CD14-positive monocyte (primary cell): Measurements from ENCODE around the gene ATXN1. TPM values are rescaled to one million over a fixed set of nuclear protein-coding genes. Genes with fewer than 3 reads are reported as not detected.
A peak's percentile ranks its signal among the peaks of the same experiment; 100 is the strongest.

Experiments
- DNase-seq, 3 donors: peaks; one replicate each; pipeline ENCODE4 v3.0.0-alpha.2; 2011 to 2022
- H2AFZ ChIP-seq: 2 replicates; pipeline ENCODE4 v1.6.0; 2012; ENCODE audit warnings: mild to moderate bottlenecking, low read depth, low read length, inconsistent platforms; ENCODE audit not compliant: insufficient read depth, poor library complexity, severe bottlenecking
- H3K27ac ChIP-seq, 2 donors: 1 replicate in 1 of 2; 2 replicates in 1 of 2; pipeline ENCODE4 v1.5.1; 2012 to 2013; ENCODE audit warnings: low read length in 2 of 2, control low read depth in 1 of 2, inconsistent platforms in 1 of 2, low read depth in 1 of 2, mild to moderate bottlenecking in 1 of 2
- H3K27me3 ChIP-seq, 2 donors: one replicate each; pipeline versions ENCODE4 v1.6.0 to v1.6.1; 2011 to 2013; ENCODE audit warnings: low read length in 2 of 2; ENCODE audit not compliant: control insufficient read depth in 2 of 2, insufficient read depth in 2 of 2
- H3K36me3 ChIP-seq, 2 donors: replicated peaks in 1 of 2; 1 replicate in 1 of 2; 2 replicates in 1 of 2; pipeline versions ENCODE4 v1.5.1 to v1.6.1; 2012 to 2013; ENCODE audit warnings: low read length in 2 of 2, control low read depth in 1 of 2, inconsistent platforms in 1 of 2, mild to moderate bottlenecking in 1 of 2; ENCODE audit not compliant: insufficient read depth in 2 of 2, control insufficient read depth in 1 of 2
- H3K4me1 ChIP-seq, 2 donors: 1 replicate in 1 of 2; 2 replicates in 1 of 2; pipeline versions ENCODE4 v1.5.1 to v1.6.1; 2012 to 2013; ENCODE audit warnings: low read length in 2 of 2, control low read depth in 1 of 2, inconsistent platforms in 1 of 2, mild to moderate bottlenecking in 1 of 2, moderate library complexity in 1 of 2; ENCODE audit not compliant: insufficient read depth in 2 of 2, control insufficient read depth in 1 of 2
- H3K4me2 ChIP-seq: replicated peaks from 2 replicates; pipeline ENCODE3; 2012; ENCODE audit warnings: low read length, moderate library complexity, mild to moderate bottlenecking; ENCODE audit not compliant: poor library complexity, severe bottlenecking; ENCODE audit errors: extremely low read depth
- H3K4me3 ChIP-seq, 3 experiments: fragments of 200-600 bp in 1 of 3; sonication (generic) in 1 of 3; replicated peaks in 1 of 3; 1 replicate in 2 of 3; 2 replicates in 1 of 3; pipeline ENCODE4 v1.5.1; 2011 to 2013; ENCODE audit warnings: low read length in 3 of 3, mild to moderate bottlenecking in 3 of 3, control low read depth in 2 of 3, low read depth in 2 of 3, inconsistent platforms in 1 of 3, moderate library complexity in 1 of 3
- H3K79me2 ChIP-seq: 2 replicates; pipeline ENCODE4 v1.6.0; 2012; ENCODE audit warnings: mild to moderate bottlenecking, control low read depth, inconsistent platforms, low read length, moderate library complexity; ENCODE audit not compliant: insufficient read depth
- H3K9ac ChIP-seq: 2 replicates; pipeline ENCODE4 v1.6.0; 2017; ENCODE audit warnings: low read length, mild to moderate bottlenecking; ENCODE audit not compliant: insufficient read depth, poor library complexity, severe bottlenecking
- H3K9me3 ChIP-seq, 2 donors: replicated peaks in 1 of 2; 1 replicate in 1 of 2; 2 replicates in 1 of 2; pipeline versions ENCODE4 v1.5.1 to v1.6.1; 2012 to 2013; ENCODE audit warnings: low read length in 2 of 2, control low read depth in 1 of 2; ENCODE audit not compliant: control insufficient read depth in 1 of 2, insufficient read depth in 1 of 2
- H4K20me1 ChIP-seq: 2 replicates; pipeline ENCODE4 v1.6.0; 2012; ENCODE audit warnings: mild to moderate bottlenecking, low read length, control low read depth, moderate library complexity; ENCODE audit not compliant: insufficient read depth
- H3K27ac Mint-ChIP-seq, 7 donors: one replicate each; pipeline ENCODE4 v1.8.0; 2020; ENCODE audit warnings: mild to moderate bottlenecking in 7 of 7, mixed read lengths in 7 of 7, moderate library complexity in 6 of 7, inconsistent platforms in 2 of 7
- H3K27me3 Mint-ChIP-seq, 3 donors: one replicate each; pipeline ENCODE4 v1.8.0; 2021 to 2022; ENCODE audit warnings: low read depth in 3 of 3, mild to moderate bottlenecking in 3 of 3, mixed read lengths in 3 of 3, moderate library complexity in 3 of 3, inconsistent platforms in 1 of 3
- H3K36me3 Mint-ChIP-seq, 2 donors: one replicate each; pipeline ENCODE4 v1.8.0; 2020; ENCODE audit warnings: mixed read lengths in 2 of 2, inconsistent platforms in 1 of 2, mild to moderate bottlenecking in 1 of 2
- H3K4me1 Mint-ChIP-seq: one replicate; pipeline ENCODE4 v1.8.0; 2020; ENCODE audit warnings: mild to moderate bottlenecking, mixed read lengths
- H3K4me3 Mint-ChIP-seq, 2 donors: one replicate each; pipeline ENCODE4 v1.8.0; 2020; ENCODE audit warnings: mild to moderate bottlenecking in 2 of 2, mixed read lengths in 2 of 2, moderate library complexity in 1 of 2
- H3K9me3 Mint-ChIP-seq, 7 donors: one replicate each; pipeline ENCODE4 v1.8.0; 2020 to 2022; ENCODE audit warnings: mixed read lengths in 7 of 7, mild to moderate bottlenecking in 6 of 7, moderate library complexity in 6 of 7, inconsistent platforms in 2 of 7
- WGBS: methylation state at CpG from one replicate; pipeline ENCODE4 v1.1.5; 2013; ENCODE audit warnings: missing lambda C conversion rate; ENCODE audit not compliant: insufficient coverage; 5-methylcytosine and 5-hydroxymethylcytosine counted together
- intact Hi-C, 2 donors: fragments of 100-400 bp; cut with micrococcal nuclease; formaldehyde crosslinking; loops; one replicate each; pipeline versions ENCODE4 v1.15.0 to v1.15.1; 2023
- polyA plus RNA-seq, 3 donors: library from polyadenylated mRNA; depleted of rRNA in 1 of 3; unstranded in 2 of 3; stranded (reverse) in 1 of 3; fragments of 300-500 nt in 2 of 3; fragments of >200 nt in 1 of 3; fragmentation: Illumina TruSeq in 2 of 3; gene quantifications; 1 replicate in 2 of 3; 2 replicates in 1 of 3; pipeline ENCODE4 v1.2.3, GENCODE V29; 2012 to 2021
- TF ChIP-seq, protein P1 (sequence below): fragments of 200-600 bp; IDR thresholded peaks from one replicate; pipeline ENCODE4 v1.8.0; 2022; ENCODE audit warnings: antibody characterized with exemption, mild to moderate bottlenecking

The ATXN1 gene
- polyA plus RNA-seq, 3 donors = 8.8 to 19.1 (median 10.9) TPM

DNA sequence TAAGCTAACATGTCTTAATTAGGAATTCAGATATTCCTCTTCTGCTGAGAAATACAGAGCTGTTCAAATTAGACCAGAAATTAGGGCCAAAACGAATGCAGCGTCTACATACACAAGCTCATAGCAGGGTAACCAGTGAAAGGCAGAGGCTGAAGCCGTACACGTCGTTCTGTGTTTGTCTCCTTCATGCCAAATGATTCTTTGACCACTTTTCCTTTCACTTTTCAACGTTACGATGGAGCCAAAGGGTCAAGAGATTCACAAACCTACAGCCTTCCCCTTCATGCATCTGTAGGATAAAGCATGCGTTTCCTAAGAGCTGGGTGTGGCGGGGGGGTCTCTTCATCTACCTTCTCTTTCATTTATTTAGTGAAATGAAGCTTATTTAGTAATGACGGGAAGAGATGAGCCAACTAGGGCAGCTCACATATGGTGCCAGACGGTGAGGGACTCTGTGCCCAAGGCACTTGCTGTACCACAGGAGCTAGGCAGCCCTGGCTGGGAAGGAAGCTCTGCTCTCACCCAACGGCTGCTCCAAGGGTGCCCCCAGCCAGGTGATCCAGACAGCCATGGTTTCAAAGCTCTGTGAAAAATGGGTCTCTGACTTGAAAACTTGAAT is 178.0 kb downstream of the ATXN1 start:
- Histone ChIP-seq H3K36me3 (peaks cover 13 to 51% of the 10 kb centered on the region in 2 donors), H2AFZ (no peak overlapping the region), H3K27me3 (no peaks in the 10 kb centered on the region), H3K4me3 (no peak overlapping the region), H3K9ac (no peak overlapping the region), H3K79me2 (peaks cover 12% of the 10 kb centered on the region), H3K9me3 (no peaks in the 10 kb centered on the region), H4K20me1 (no peaks in the 10 kb centered on the region), H3K27ac (peak overlapping the region in 1 of 2 donors; percentile 1), H3K4me2 (no peak overlapping the region), H3K4me1 (peaks cover 21 to 25% of the 10 kb centered on the region in 2 donors)
- no peak for DNase-seq
- H3K4me3 Mint-ChIP-seq = no peak overlapping the region
- H3K27me3 Mint-ChIP-seq = peaks cover 0 to 2% (median 0%) of the 10 kb centered on the region in 3 donors
- H3K36me3 Mint-ChIP-seq = peaks cover 42 to 56% of the 10 kb centered on the region in 2 donors
- intact Hi-C loops = loop anchor here in 1 of 2 donors (10.0 kb wide), 1 partner anchor 102 kb away; no protein-coding TSS in a partner anchor
- TF ChIP-seq, protein P1, sequence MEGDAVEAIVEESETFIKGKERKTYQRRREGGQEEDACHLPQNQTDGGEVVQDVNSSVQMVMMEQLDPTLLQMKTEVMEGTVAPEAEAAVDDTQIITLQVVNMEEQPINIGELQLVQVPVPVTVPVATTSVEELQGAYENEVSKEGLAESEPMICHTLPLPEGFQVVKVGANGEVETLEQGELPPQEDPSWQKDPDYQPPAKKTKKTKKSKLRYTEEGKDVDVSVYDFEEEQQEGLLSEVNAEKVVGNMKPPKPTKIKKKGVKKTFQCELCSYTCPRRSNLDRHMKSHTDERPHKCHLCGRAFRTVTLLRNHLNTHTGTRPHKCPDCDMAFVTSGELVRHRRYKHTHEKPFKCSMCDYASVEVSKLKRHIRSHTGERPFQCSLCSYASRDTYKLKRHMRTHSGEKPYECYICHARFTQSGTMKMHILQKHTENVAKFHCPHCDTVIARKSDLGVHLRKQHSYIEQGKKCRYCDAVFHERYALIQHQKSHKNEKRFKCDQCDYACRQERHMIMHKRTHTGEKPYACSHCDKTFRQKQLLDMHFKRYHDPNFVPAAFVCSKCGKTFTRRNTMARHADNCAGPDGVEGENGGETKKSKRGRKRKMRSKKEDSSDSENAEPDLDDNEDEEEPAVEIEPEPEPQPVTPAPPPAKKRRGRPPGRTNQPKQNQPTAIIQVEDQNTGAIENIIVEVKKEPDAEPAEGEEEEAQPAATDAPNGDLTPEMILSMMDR = no peak
- WGBS = 95% methylated on average over 8 of the region's 12 CpGs
- no peak overlapping the region for H3K27ac Mint-ChIP-seq
- H3K9me3 Mint-ChIP-seq = peaks cover 0 to 3% (median 0%) of the 10 kb centered on the region in 7 donors
- H3K4me1 Mint-ChIP-seq = peaks cover 22% of the 10 kb centered on the region

DNA sequence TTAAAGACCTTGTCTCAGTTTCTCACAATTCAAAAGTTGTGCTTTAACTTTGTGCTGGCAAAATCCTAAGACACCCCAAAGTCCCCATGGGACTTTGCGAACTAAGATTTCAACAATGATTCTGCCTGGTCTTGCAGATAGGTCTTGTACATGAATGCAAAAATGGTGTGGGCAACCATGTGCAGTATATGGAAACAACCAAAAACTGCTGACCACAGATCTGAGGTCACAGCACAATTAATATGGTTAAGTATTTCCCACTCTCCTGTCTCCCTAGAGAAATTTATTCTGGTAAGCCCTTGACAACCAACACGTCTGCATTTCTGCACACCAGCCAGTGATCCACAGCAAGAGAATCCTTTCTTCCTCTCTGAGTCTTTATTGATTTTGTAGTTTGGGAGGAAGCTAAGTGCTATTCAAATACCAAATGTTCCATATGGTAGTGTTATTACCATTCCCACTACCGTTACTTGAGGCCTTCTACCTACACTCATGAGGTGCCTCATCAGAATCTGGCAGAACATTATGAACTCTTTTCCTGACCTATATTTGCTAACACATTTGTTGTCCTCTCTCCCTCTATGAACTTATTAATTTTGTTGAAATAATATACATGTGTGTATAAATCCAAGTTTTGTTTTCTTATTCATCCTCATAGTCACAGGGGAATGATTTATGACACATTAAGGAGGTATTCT is 178.7 kb downstream of the ATXN1 start:
- no peaks in the 10 kb centered on the region for H3K27me3 ChIP-seq
- no peak for DNase-seq
- no peaks in the 10 kb centered on the region for H3K9me3 Mint-ChIP-seq
- no peaks in the 10 kb centered on the region for H3K9me3 ChIP-seq
- H3K4me3 ChIP-seq = no peak overlapping the region
- H3K27ac Mint-ChIP-seq = no peak overlapping the region
- H3K27me3 Mint-ChIP-seq = peaks cover 0 to 2% (median 0%) of the 10 kb centered on the region in 3 donors
- H3K4me1 Mint-ChIP-seq = peaks cover 17% of the 10 kb centered on the region
- intact Hi-C loops = loop anchor here in 1 of 2 donors (10.0 kb wide), 1 partner anchor 102 kb away; no protein-coding TSS in a partner anchor
- H3K36me3 ChIP-seq = peaks cover 13 to 53% of the 10 kb centered on the region in 2 donors
- peaks cover 14 to 19% of the 10 kb centered on the region in 2 donors for H3K4me1 ChIP-seq
- peaks cover 41 to 56% of the 10 kb centered on the region in 2 donors for H3K36me3 Mint-ChIP-seq
- H4K20me1 ChIP-seq = no peaks in the 10 kb centered on the region
- no peak overlapping the region for H3K4me3 Mint-ChIP-seq
- H3K79me2 ChIP-seq = peaks cover 8% of the 10 kb centered on the region
- H3K9ac ChIP-seq = no peak overlapping the region
- no peak overlapping the region for H2AFZ ChIP-seq
- no peak overlapping the region for H3K4me2 ChIP-seq
- no peak overlapping the region for H3K27ac ChIP-seq
- no CpG with 5 or more reads among the region's 3 CpGs for WGBS
- TF ChIP-seq, protein P1 = no peak
